KOPT-K1 (cell line): Measurements from ENCODE around the gene CLEC19A.

Source experiments
- H3K27ac ChIP-seq: fragments of 200-600 bp; sonication (generic); 2 replicates; pipeline ENCODE4 v1.5.1; 2016; ENCODE audit warnings: antibody characterized with exemption, mild to moderate bottlenecking, low read depth, low read length; ENCODE audit not compliant: poor library complexity, severe bottlenecking
- H3K36me3 ChIP-seq: fragments of 200-600 bp; sonication (generic); 2 replicates; pipeline ENCODE4 v1.5.1; 2017; ENCODE audit warnings: antibody characterized with exemption, mild to moderate bottlenecking, low read length, moderate library complexity; ENCODE audit not compliant: insufficient read depth
- H3K9me3 ChIP-seq: fragments of 200-600 bp; sonication (generic); 2 replicates; pipeline ENCODE4 v1.5.1; 2017; ENCODE audit warnings: antibody characterized with exemption, low read length, mild to moderate bottlenecking; ENCODE audit not compliant: insufficient read depth, poor library complexity, severe bottlenecking

The CLEC19A gene

GRCh38 chr16:19285431-19285830, at the start of gene CLEC19A:
TSS of gene CLEC19A (plus strand) at chr16:19285731. CDS start at chr16:19285852, 121 bp downstream.
- no peaks in the 10 kb centered on the region for H3K36me3 ChIP-seq
- no peak within 1 kb of the TSS for H3K27ac ChIP-seq
- H3K9me3 ChIP-seq, result no peaks in the 10 kb centered on the region

- H3K36me3 ChIP-seq, result no peaks in the 10 kb centered on the region
- H3K9me3 ChIP-seq, result peaks cover 33% of the 10 kb centered on the region
- H3K27ac ChIP-seq, result no peak overlapping the region
Observed at GRCh38 chr16:19235886-19236285, 49.6 kb upstream of the CLEC19A start.

- Histone ChIP-seq H3K36me3 (no peaks in the 10 kb centered on the region), H3K9me3 (peaks cover 39% of the 10 kb centered on the region), H3K27ac (no peak overlapping the region)
Observed at GRCh38 chr16:19236561-19237209, 48.8 kb upstream of the CLEC19A start.

- peaks cover 40% of the 10 kb centered on the region for H3K9me3 ChIP-seq
- no peak overlapping the region for H3K27ac ChIP-seq
Observed at GRCh38 chr16:19238406-19238805, 47.1 kb upstream of the CLEC19A start.

GRCh38 chr16:19239511-19240155, 45.9 kb upstream of the CLEC19A start:
- peaks cover 37% of the 10 kb centered on the region for H3K9me3 ChIP-seq

More at GRCh38 chr16:19238406-19238805, 47.1 kb upstream of the CLEC19A start:
- no peaks in the 10 kb centered on the region for H3K36me3 ChIP-seq

GRCh38 chr16:19240494-19240893, 45.0 kb upstream of the CLEC19A start:
- no peak overlapping the region for H3K27ac ChIP-seq
- H3K36me3 ChIP-seq, result no peaks in the 10 kb centered on the region
- peaks cover 28% of the 10 kb centered on the region for H3K9me3 ChIP-seq

More at GRCh38 chr16:19239511-19240155, 45.9 kb upstream of the CLEC19A start:
- Histone ChIP-seq H3K36me3 (no peaks in the 10 kb centered on the region), H3K27ac (no peak overlapping the region)

GRCh38 chr16:19241512-19241911, 44.0 kb upstream of the CLEC19A start:
- Histone ChIP-seq H3K27ac (no peak overlapping the region), H3K9me3 (peaks cover 22% of the 10 kb centered on the region), H3K36me3 (no peaks in the 10 kb centered on the region)

GRCh38 chr16:19242186-19242585, 43.3 kb upstream of the CLEC19A start:
- Histone ChIP-seq H3K9me3 (peaks cover 22% of the 10 kb centered on the region), H3K27ac (no peak overlapping the region)

GRCh38 chr16:19242987-19243575, 42.5 kb upstream of the CLEC19A start:
- Histone ChIP-seq H3K27ac (no peak overlapping the region), H3K9me3 (peaks cover 22% of the 10 kb centered on the region), H3K36me3 (no peaks in the 10 kb centered on the region)

More at GRCh38 chr16:19242186-19242585, 43.3 kb upstream of the CLEC19A start:
- no peaks in the 10 kb centered on the region for H3K36me3 ChIP-seq

GRCh38 chr16:19245326-19245925, 40.1 kb upstream of the CLEC19A start:
- H3K27ac ChIP-seq, result no peak overlapping the region
- no peaks in the 10 kb centered on the region for H3K36me3 ChIP-seq
- peaks cover 11% of the 10 kb centered on the region for H3K9me3 ChIP-seq

- H3K36me3 ChIP-seq, result no peaks in the 10 kb centered on the region
- no peaks in the 10 kb centered on the region for H3K9me3 ChIP-seq
- H3K27ac ChIP-seq, result no peak overlapping the region
Observed at GRCh38 chr16:19252904-19253303, 32.6 kb upstream of the CLEC19A start.

GRCh38 chr16:19254611-19255010, 30.9 kb upstream of the CLEC19A start:
- H3K27ac ChIP-seq, result no peak overlapping the region
- no peaks in the 10 kb centered on the region for H3K9me3 ChIP-seq
- H3K36me3 ChIP-seq, result no peaks in the 10 kb centered on the region

GRCh38 chr16:19264123-19264673, 21.3 kb upstream of the CLEC19A start:
- Histone ChIP-seq H3K36me3 (no peaks in the 10 kb centered on the region), H3K27ac (no peak overlapping the region), H3K9me3 (peaks cover 9% of the 10 kb centered on the region)

GRCh38 chr16:19265380-19265930, 20.1 kb upstream of the CLEC19A start:
- peaks cover 9% of the 10 kb centered on the region for H3K9me3 ChIP-seq
- no peak overlapping the region for H3K27ac ChIP-seq
- no peaks in the 10 kb centered on the region for H3K36me3 ChIP-seq

- Histone ChIP-seq H3K36me3 (no peaks in the 10 kb centered on the region), H3K9me3 (peaks cover 9% of the 10 kb centered on the region), H3K27ac (no peak overlapping the region)
Observed at GRCh38 chr16:19266774-19267173, 18.8 kb upstream of the CLEC19A start.
